Endothelial cell of umbilical vein (primary cell): Measurements from ENCODE around the gene CCN6. TPM values are rescaled to one million over a fixed set of nuclear protein-coding genes. Genes with fewer than 3 reads are reported as not detected.

ENCODE experiments used
- BruUV-seq: library from RNA; stranded (reverse); fragments of 400-500 nt; replicated peaks from 2 replicates; lab custom pipeline; 2021; lab: Mats Ljungman, UMichigan
- CTCF ChIA-PET: fragments of 300-600, 350-600 bp; sonication (Branson Sonifier 250); formaldehyde crosslinking; loops from one replicate; lab custom pipeline; 2021; ENCODE audit warnings: antibody characterized with exemption, inconsistent platforms; lab: Charles Lee
- POLR2A ChIA-PET: fragments of 300-600, 350-600 bp; sonication (Branson Sonifier 250); formaldehyde crosslinking; loops from one replicate; lab custom pipeline; 2021; ENCODE audit warnings: antibody characterized with exemption, inconsistent platforms; lab: Charles Lee
- DNase-seq: peaks from one replicate; pipeline ENCODE4 v3.0.0-alpha.2; 2011; ENCODE audit warnings: low read depth, low spot score
- FAIRE-seq: peaks from 2 replicates; lab custom pipeline; 2011; peaks lifted over from hg19 to GRCh38; lab: Jason Lieb, UNC
- H2AFZ ChIP-seq: 2 replicates; pipeline ENCODE4 v1.6.0; 2012; ENCODE audit warnings: low read depth, low read length, control low read depth, inconsistent platforms
- H3K27ac ChIP-seq: 2 replicates; pipeline ENCODE4 v1.5.1; 2011; ENCODE audit warnings: low read depth, mild to moderate bottlenecking, control low read depth, low read length, moderate library complexity; ENCODE audit not compliant: insufficient read depth
- H3K27me3 ChIP-seq, 2 experiments: 2 replicates each; pipeline versions ENCODE4 v1.6.0 to v1.6.1; 2011; ENCODE audit warnings: low read length in 2 of 2, mixed read lengths in 1 of 2; ENCODE audit not compliant: control insufficient read depth in 2 of 2, insufficient read depth in 2 of 2
- H3K36me3 ChIP-seq, 2 experiments: 2 replicates in 1 of 2; 3 replicates in 1 of 2; pipeline ENCODE4 v1.5.1; 2011; ENCODE audit warnings: low read length in 2 of 2, mild to moderate bottlenecking in 1 of 2, moderate library complexity in 1 of 2; ENCODE audit not compliant: control insufficient read depth in 2 of 2, insufficient read depth in 2 of 2; ENCODE audit errors: extremely low read depth in 1 of 2
- H3K4me1 ChIP-seq: 3 replicates; pipeline ENCODE4 v1.5.1; 2011; ENCODE audit warnings: mild to moderate bottlenecking, low read length; ENCODE audit not compliant: control insufficient read depth, insufficient read depth; ENCODE audit errors: extremely low read depth
- H3K4me2 ChIP-seq: 2 replicates; pipeline ENCODE4 v1.6.1; 2011; ENCODE audit warnings: low read length, control low read depth, mixed read lengths; ENCODE audit not compliant: insufficient read depth
- H3K4me3 ChIP-seq, 3 experiments: fragments of 200-600 bp in 1 of 3; sonication (generic), shearing (Covaris generic) in 1 of 3; replicated peaks in 1 of 3; 2 replicates each; pipeline ENCODE4 v1.5.1; 2011 to 2016; ENCODE audit warnings: control low read depth in 3 of 3, low read length in 3 of 3, mild to moderate bottlenecking in 2 of 3, inconsistent platforms in 1 of 3, low read depth in 1 of 3, moderate library complexity in 1 of 3; ENCODE audit not compliant: insufficient read depth in 1 of 3
- H3K79me2 ChIP-seq: 2 replicates; pipeline ENCODE4 v1.6.0; 2012; ENCODE audit warnings: low read length, inconsistent platforms; ENCODE audit not compliant: control insufficient read depth, insufficient read depth
- H3K9ac ChIP-seq: replicated peaks from 2 replicates; pipeline ENCODE3; 2011; ENCODE audit warnings: low read length, control low read depth; ENCODE audit not compliant: insufficient read depth; ENCODE audit errors: extremely low read depth
- H3K9me1 ChIP-seq: replicated peaks from 3 replicates; pipeline ENCODE4 v1.6.0; 2011; ENCODE audit warnings: mild to moderate bottlenecking, low read length; ENCODE audit not compliant: control insufficient read depth, insufficient read depth; ENCODE audit errors: extremely low read depth
- H3K9me3 ChIP-seq: replicated peaks from 2 replicates; pipeline ENCODE4 v1.5.1; 2012; ENCODE audit warnings: low read length, inconsistent platforms; ENCODE audit not compliant: control insufficient read depth, insufficient read depth
- H4K20me1 ChIP-seq: replicated peaks from 2 replicates; pipeline ENCODE3; 2011; ENCODE audit warnings: mild to moderate bottlenecking, low read length; ENCODE audit not compliant: control insufficient read depth, insufficient read depth; ENCODE audit errors: extremely low read depth
- CTCF ChIP-seq, 2 donors: IDR thresholded peaks; 1 replicate in 1 of 2; 2 replicates in 1 of 2; pipeline ENCODE4 v1.5.1; 2011; ENCODE audit warnings: low read length in 2 of 2, mild to moderate bottlenecking in 2 of 2, moderate library complexity in 2 of 2, control low read depth in 1 of 2, inconsistent platforms in 1 of 2, low read depth in 1 of 2; ENCODE audit not compliant: insufficient read depth in 1 of 2; ENCODE audit errors: extremely low read depth in 1 of 2
- EZH2 ChIP-seq: IDR thresholded peaks from 2 replicates; pipeline ENCODE4 v1.6.1; 2012; ENCODE audit warnings: borderline replicate concordance, low read depth, mild to moderate bottlenecking, moderate library complexity, low read length, inconsistent platforms; ENCODE audit not compliant: severe bottlenecking
- FOS ChIP-seq: IDR thresholded peaks from 2 replicates; pipeline ENCODE4 v1.6.1; 2011; ENCODE audit warnings: mild to moderate bottlenecking, low read length, moderate library complexity, borderline replicate concordance; ENCODE audit not compliant: insufficient read depth
- GATA2 ChIP-seq: IDR thresholded peaks from 2 replicates; pipeline ENCODE4 v1.7.0; 2011; ENCODE audit warnings: low read depth, mild to moderate bottlenecking, moderate library complexity, mixed read lengths, low read length; ENCODE audit not compliant: insufficient read length, insufficient read depth
- JUN ChIP-seq: IDR thresholded peaks from 2 replicates; pipeline ENCODE4 v1.6.1; 2011; ENCODE audit warnings: borderline replicate concordance, low read depth; ENCODE audit not compliant: insufficient read length, insufficient read depth
- MAX ChIP-seq: IDR thresholded peaks from 2 replicates; pipeline ENCODE4 v1.6.1; 2011; ENCODE audit not compliant: insufficient read depth, insufficient read length
- MYC ChIP-seq: IDR thresholded peaks from one replicate; pipeline ENCODE4 v1.6.1; 2011; ENCODE audit warnings: mild to moderate bottlenecking, low read depth, low read length
- POLR2A ChIP-seq: IDR thresholded peaks from 2 replicates; pipeline ENCODE4 v1.6.1; 2012; ENCODE audit warnings: low read depth, mild to moderate bottlenecking, control low read depth, low read length
- POLR2AphosphoS5 ChIP-seq: IDR thresholded peaks from 2 replicates; pipeline ENCODE4 v1.6.1; 2012; ENCODE audit warnings: low read depth, mild to moderate bottlenecking, control low read depth, low read length, moderate library complexity; ENCODE audit not compliant: insufficient read depth
- dilution Hi-C: fragments of 300-500 bp; cut with MboI; formaldehyde crosslinking; loops from one replicate; pipeline ENCODE4 v1.15.0; 2019; ENCODE audit warnings: low sequenced_read_pairs; ENCODE audit not compliant: extremely low pct_ligation_motif_present
- intact Hi-C: fragments of 100-400 bp; cut with micrococcal nuclease; formaldehyde crosslinking; loops from one replicate; pipeline ENCODE4 v1.10.0; 2022
- polyA plus RNA-seq, 4 experiments: library from polyadenylated mRNA; depleted of rRNA in 3 of 4; stranded (reverse) in 3 of 4; unstranded in 1 of 4; fragments of >200 nt; gene quantifications; 2 replicates each; pipeline versions ENCODE4 v1.2.1 to v1.2.3, GENCODE V29; 2011 to 2012; ENCODE audit warnings: missing spikeins in 1 of 4
- total RNA-seq: library from RNA; stranded (reverse); gene quantifications from 2 replicates; pipeline ENCODE4 v1.2.3, GENCODE V29; 2021

Gene CCN6
- total and polyA plus RNA-seq, 2 donors (not counting 3 experiments of a cell fraction or from before 2014, with no cell fraction given): not detected

- DNase-seq: no peak
- BruUV-seq: no TSS peak
- H2AFZ ChIP-seq: no peak overlapping the region
These were observed 22.8 kb upstream of the CCN6 start for GRCh38 chr6:112030961-112031660.

GRCh38 chr6:112031960-112032359, 21.9 kb upstream of the CCN6 start:
- dilution Hi-C loops: no loop called here
- H4K20me1 ChIP-seq: no peaks in the 10 kb centered on the region
- H3K4me3 ChIP-seq: no peak overlapping the region
- no peak overlapping the region for H3K4me2 ChIP-seq
- no peaks in the 10 kb centered on the region for H3K36me3 ChIP-seq
- no peak for TF ChIP-seq POLR2A
- TF ChIP-seq FOS: no peak
- TF ChIP-seq JUN: no peak
- no peak for TF ChIP-seq MAX
- no peak for TF ChIP-seq CTCF (IDR thresholded peaks at IDR 0.05; ENCODE audit: extremely low read depth in 1 of 2, insufficient read depth in 1 of 2, low read depth in 1 of 2, low read length in 2 of 2)
- TF ChIP-seq MYC: no peak
- TF ChIP-seq EZH2: no peak
- no peak for TF ChIP-seq POLR2AphosphoS5
- no peak for TF ChIP-seq GATA2
- H3K27ac ChIP-seq: no peak overlapping the region
- H3K79me2 ChIP-seq: no peaks in the 10 kb centered on the region
- FAIRE-seq (no peak), DNase-seq (no peak)
- no peak overlapping the region for H3K9ac ChIP-seq
- CTCF ChIA-PET: interaction anchor here (0.9 to 2.1 kb wide), 4 partner anchors 9 to 22 kb away, joined by 3 to 4 read pairs (median 4); no protein-coding TSS in a partner anchor
- H3K9me1 ChIP-seq: no peaks in the 10 kb centered on the region
- POLR2A ChIA-PET: no interaction called here
- peaks cover 0 to 2% of the 10 kb centered on the region in 2 experiments for H3K27me3 ChIP-seq
- no TSS peak for BruUV-seq
- no peaks in the 10 kb centered on the region for H3K4me1 ChIP-seq
- intact Hi-C loops: no loop called here
- H2AFZ ChIP-seq: no peak overlapping the region
- H3K9me3 ChIP-seq: no peaks in the 10 kb centered on the region

More at GRCh38 chr6:112030961-112031660, 22.8 kb upstream of the CCN6 start:
- H3K36me3 ChIP-seq: no peaks in the 10 kb centered on the region
- H3K27me3 ChIP-seq: peaks cover 0 to 2% of the 10 kb centered on the region in 2 experiments
- TF ChIP-seq FOS (no peak), POLR2AphosphoS5 (no peak), MAX (no peak)
- CTCF ChIA-PET: interaction anchor here (1.7 to 2.1 kb wide), 3 partner anchors 13 to 321 kb away, joined by 4 to 8 read pairs (median 6); no protein-coding TSS in a partner anchor
- no peak for FAIRE-seq
- dilution Hi-C loops (no loop called here), intact Hi-C loops (no loop called here)
- H3K4me3 ChIP-seq: no peak overlapping the region
- H3K9me3 ChIP-seq: no peaks in the 10 kb centered on the region
- no peak overlapping the region for H3K4me2 ChIP-seq
- H3K4me1 ChIP-seq: no peaks in the 10 kb centered on the region
- POLR2A ChIA-PET: no interaction called here
- no peaks in the 10 kb centered on the region for H3K79me2 ChIP-seq
- no peaks in the 10 kb centered on the region for H3K9me1 ChIP-seq
- no peak overlapping the region for H3K27ac ChIP-seq
- H4K20me1 ChIP-seq: no peaks in the 10 kb centered on the region
- H3K9ac ChIP-seq: no peak overlapping the region
